ENCODE results near the gene SEC14L1.
"Not testable (repeated sequence)": the region's sequence is repeated elsewhere in the genome, so short reads cannot be mapped to it uniquely, and the experiment has no call there.

The SEC14L1 gene

DNA sequence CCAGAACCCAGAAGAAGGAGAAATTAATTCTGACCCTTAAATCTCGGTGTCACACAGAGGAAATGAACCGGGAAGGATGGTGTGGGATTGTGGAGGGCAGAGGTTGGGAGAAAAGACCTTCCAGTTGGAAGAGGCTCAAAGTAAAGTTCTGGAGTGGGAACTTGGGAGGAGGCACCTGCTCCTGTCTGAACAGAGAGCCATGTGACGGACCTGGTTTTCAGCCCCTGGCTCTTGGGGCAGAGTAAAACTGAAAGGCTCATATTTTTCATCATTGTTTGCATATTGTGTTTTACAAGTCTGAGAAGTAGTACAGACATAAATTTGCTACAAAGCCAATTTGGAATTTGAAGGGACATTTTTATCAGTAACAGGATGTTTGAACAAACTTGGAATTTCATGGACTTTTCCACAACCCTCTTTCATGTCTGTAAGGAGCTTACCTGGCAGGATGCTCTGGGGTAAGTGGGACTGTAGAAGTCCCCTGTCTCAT, 24.4 kb upstream of the SEC14L1 start:
- DNase-seq (ENCODE audit: low spot score) = no peak

DNA sequence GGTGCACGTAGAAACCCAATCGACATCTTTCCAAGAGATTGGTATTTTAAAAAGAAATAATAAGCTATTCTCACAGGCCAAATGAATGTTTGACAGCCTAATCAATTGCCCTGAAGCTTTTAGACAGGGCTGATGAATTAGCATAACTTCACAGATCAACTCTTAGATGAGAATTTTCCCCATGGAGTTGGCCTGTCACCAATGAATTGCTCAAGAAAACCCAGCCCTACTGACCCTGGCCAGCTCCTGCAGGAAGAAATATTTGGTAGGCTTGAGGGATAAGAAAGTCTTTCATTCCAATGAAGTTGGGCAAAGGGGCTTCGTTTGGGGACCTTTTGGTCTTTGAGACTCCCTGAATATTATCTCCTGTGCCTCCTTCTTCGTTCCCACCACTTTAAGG, 23.4 kb upstream of the SEC14L1 start:
- DNase-seq (ENCODE audit: low spot score) = no peak

DNA sequence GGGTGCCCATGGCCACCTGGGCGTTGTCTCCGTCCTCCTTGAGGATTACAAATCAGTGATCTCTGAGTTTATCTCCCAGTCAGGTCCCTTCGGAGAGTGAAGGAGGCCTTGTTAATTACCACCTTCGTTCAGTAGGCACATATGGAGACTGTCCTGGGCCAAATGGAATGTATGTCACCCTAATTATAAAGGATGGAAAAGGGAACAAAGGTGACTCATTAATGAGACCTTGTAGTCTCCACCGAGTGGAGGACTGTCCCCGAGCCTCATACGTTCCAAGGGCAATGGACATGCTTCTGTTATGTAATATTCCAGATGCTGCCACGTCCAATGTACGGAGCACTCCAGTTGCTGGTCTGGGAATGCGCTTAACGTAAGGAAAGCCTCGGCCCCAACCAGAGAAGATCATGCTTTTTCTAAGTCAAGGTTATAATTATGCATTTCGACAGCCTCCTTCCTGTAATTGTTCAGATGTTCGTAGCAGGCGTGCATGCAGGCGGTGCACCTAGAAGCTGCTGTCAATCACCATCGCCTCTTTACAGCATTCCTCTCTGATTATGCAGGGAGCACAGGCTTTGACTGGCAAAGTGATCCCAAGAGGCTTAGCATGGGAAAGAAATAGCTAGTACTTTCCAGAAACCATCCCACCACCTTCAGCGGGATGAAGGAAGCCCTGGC, 22.4 kb upstream of the SEC14L1 start:
- DNase-seq (ENCODE audit: low spot score) = no peak

DNA sequence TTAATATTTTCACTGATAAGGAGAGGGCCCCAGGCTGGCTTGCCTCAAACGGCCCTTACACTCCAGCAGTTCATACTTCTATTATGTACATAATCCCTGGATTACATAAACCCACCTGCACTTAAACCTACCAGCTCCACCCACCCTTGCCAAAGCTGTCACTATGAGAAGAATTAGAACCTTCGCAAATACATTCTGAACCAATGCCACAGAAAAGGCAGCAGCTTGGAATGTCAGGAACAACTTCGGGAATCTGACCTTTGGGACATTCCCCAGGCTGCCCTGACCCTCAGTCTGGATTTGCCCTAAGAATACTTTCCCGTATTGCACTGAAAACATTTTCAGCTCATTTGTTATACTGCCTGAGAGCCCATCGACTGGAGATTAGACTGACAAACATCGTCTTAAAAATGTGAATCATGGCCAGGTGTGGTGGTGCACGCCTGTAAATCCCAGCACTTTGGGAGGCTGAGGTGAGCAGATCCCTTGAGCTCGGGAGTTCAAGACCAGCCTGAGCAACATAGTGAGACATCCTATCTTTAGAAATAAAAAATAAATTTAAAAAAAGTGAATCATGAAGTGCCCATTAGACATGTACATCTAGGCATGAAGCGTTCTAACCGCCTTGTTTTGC, 21.0 kb upstream of the SEC14L1 start:
- no peak for DNase-seq (ENCODE audit: low spot score)

DNA sequence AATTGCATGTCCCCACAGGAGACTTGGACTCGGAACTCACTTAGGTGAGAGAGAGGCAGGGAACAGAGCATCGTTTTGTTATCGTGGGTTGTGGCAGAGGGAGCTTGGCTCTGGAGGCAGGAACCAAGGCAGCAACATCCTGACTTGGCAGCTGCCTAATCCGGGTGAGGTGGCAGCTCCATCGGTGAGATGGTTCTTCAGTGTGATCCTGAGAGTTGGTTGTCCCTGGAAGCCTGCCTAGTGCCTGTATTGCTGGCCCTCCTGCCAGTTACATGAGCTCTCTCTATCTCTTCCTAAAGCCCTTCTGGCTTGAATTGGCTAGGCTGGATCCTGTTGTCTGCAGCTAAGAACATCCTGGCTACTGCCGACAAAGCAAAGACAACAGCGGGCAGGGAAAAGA, 19.9 kb upstream of the SEC14L1 start:
- no peak for DNase-seq (ENCODE audit: low spot score)

DNA sequence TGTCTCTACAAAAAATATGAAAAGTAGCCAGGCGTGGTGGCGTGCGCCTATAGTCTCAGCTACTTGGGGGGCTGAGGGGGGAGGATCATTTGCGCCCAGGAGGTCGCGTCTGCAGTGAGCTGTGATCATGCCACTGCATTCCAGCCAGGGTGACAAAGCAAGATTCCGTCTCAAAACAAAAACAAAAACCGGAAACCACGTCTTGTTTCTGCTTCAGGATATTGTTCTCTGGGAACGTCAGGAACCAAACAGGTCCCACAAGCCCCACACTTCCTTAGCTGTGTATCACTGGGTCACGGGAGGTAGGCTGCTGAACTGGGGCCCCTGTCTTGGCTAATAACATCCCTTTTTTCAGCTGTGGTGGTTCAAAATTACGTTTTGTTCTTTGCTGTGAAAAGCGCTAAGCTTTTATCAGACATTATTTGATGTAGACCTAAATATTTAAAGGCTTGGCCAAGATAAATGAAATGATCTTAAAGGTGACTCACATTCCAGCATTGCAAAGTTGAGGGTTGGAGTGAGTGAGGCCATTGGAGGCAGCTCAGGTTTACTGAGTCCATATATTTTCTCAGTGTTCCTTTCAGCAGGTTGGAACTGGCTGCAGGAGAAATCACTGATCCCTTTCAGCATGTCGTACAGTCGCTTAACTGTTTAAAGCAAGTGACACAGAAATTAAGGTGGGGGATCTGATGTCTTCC, 16.4 kb upstream of the SEC14L1 start:
- DNase-seq (ENCODE audit: low spot score) = no peak

DNA sequence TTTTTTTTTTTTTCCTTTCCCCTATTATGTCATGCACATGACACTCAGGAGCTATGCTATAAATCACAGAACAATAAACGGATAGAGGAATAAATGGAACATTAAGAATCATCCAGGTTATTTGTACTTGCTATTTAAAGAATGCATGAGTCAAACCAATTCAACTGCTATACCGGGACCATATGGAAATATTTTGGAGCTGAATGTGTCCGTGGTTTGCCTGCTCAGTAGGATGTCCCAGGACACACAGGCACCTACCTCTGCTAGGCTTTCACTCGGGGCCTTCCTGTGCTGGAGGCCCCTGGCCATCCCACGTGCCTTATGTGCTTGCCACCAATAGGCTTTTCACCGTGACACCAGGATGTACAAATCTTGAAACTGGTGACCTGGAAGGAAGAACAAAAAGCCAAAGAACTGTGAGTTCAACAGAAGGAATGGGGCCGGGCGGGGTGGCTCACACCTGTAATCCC, 15.3 kb upstream of the SEC14L1 start:
- no peak for DNase-seq (ENCODE audit: low spot score)

DNA sequence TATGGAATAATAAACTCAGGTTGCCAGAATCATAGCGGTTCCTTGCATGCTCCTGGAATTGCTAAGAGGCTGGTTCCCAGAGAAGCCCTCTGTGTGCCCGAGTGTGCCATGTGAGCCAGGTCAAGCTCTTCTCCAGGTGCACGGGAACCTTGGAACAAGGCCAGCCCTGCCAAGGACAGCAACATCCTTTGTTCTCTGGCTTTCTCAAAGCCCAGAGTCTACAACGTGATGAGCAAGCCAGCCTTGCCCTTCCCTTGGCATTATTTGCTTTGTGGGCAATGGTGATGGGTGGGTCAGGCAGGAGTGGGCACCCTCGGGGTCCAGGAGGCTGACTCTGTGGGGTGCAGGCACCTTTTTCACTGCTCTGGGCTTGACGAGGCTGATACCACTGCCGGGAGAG, 14.2 kb upstream of the SEC14L1 start:
- DNase-seq (ENCODE audit: low spot score) = no peak

DNA sequence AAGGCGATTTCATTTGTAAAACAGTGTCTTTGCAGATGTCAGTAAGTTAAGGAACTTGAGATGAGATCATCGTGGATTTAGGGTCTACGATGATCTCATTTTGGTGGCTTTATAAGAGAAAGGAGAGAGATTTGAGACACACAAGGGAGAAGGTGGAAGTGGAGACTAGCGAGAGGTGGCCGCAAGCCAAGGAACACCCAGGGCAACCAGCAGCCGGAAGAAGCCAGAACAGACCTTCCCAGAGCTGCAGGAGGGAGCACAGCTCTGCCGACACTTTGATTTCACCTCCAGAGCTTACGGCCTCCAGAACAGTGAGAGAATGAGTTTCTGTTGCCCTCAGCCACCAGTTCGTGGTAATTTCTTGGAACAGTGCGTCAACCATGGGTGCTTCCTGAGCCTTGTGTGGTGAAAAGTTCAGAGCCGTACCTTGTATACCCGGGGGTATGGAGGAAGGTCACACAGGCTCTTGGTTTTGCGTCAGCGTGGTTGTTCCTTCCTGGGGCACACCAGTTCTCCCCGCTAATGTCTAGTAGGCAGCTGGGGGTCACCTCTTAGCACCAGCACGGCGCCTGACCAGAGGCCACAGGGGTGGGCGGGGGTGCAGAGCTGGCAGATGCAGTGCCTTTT, 12.9 kb upstream of the SEC14L1 start:
- DNase-seq (ENCODE audit: low spot score) = no peak

DNA sequence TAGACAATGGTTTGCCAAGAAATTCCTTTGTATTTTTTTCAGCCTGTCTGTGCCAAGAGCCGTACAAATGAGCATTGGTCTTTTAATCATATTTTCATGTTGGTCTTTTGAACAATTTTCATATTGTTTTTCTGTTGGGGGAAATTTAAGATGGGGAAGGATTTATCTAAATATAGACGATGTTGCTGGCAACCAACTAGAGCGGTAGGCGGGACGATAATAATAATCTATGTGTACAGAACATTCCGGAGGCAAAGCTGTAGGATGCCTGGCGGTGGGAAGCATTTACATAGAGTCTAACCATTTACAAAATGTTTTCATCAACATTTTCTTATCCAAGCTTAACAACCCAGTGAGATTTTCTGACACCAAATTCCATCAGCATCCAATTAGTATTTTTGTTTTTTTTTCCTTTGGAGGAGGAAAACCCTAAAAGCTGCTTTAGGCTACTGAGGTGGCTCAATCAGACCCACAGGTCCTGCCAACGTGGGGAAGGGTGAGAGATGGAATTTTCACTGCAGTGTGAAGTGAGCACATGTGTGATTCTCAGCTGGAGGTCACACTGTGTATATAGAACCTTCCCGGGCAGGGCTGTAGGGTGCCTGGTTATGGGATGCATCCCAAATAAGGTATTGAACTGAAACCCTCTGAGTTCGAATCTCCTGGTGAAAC, 11.7 kb upstream of the SEC14L1 start:
- DNase-seq (ENCODE audit: low spot score) = no peak

DNA sequence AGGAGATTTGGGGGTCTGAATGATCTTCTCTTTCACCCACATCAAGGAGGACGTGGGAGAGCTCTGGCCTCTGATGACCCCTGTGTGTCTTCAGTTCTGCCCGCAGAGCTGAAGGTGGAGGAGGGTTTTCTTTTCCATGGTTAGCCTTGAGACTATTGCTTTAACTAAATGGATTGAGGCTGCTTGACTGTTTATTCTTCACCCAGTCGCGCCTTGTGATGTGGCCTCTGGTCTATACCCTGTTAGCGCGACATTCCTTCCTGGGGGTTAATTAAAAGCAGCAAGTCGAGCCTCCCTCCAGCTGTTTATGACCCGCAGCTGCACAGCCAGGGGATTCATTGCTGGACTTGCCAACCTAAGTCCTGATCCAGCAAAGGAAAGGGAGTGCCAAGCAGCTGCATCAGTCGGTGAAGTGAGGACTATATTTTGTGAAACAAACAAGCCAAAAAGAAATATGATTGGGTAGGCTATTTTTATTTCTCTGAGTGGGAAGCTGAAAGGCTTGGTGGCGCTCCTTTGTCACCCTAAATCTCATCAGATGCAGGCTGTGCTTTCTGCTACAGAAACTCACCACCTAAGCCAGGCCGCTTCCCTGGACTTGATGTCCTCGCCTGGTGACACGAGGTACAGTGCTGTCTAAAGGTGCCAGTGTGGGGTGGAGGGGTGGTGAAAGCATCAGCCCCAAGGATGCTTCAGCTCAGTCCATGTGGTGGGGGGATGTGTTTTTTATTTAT, 11.0 kb upstream of the SEC14L1 start:
- DNase-seq (ENCODE audit: low spot score) = no peak

DNA sequence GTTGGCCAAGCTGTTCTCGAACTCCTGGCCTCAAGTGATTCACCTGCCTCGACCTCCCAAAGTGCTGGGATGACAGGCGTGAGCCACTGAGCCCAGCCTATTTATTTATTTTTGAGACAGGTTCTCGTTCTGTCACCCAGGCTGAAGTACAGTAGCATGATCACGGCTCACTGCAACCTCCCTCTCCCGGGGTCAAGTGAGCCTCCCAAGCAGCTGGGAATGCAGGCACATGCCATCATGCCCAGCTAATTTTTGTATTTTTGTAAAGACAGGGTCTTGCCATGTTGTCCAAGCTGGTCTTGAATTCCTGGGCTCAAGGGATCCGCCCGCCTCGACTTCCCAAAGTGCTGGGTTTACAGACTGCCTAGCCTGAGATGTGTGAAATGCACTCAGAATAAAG, 10.2 kb upstream of the SEC14L1 start:
- DNase-seq (ENCODE audit: low spot score) = no peak

DNA sequence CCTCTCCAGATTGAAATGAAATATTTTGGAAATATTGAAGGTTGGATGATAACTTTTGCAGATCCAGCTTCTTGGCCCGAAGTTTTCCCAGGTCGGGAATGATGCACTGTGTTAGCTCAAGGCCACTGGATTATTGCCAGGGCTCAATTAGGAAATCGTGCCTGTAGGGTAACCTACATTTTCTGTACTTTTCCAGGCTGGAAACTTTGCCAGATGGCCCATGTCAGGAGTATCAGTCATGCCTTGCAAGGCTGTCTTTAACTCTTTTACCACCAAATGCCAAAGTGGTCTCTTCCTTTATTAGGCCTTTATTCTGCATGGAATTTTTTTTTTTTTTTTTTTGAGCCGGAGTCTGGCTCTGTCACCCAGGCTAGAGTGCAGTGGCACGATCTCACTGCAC, 8.9 kb upstream of the SEC14L1 start:
- no peak for DNase-seq (ENCODE audit: low spot score)

DNA sequence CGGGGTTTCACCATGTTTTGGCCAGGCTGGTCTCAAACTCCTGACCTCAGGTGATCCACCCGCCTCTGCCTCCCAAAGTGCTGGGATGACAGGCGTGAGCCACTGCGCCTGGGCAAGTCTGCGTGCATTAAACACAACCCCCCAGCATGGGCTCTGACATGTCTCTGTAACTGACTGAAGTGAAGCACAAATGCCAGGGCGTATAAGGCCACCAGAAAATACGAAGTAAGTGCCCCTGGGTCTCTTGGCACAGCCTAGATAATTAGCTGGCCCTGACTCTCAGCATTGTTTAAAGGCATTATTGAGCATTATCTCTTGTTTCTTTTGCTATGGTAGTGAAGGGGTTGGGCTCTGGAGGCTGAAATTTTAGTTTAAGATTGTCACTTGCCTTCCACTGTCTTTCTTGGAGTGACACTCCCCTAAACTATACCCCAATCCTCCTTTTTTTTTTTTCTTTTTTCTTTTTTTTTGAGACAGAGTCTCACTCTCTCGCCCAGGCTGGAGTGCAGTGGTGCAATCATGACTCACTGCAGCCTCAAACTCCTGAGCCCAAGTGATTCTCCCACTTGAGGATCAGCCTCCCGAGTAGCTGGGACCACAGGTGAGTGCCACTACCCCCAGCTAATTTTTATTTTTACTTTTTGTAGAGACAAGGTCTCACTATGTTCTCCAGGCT, 8.2 kb upstream of the SEC14L1 start:
- DNase-seq (ENCODE audit: low spot score) = no peak

DNA sequence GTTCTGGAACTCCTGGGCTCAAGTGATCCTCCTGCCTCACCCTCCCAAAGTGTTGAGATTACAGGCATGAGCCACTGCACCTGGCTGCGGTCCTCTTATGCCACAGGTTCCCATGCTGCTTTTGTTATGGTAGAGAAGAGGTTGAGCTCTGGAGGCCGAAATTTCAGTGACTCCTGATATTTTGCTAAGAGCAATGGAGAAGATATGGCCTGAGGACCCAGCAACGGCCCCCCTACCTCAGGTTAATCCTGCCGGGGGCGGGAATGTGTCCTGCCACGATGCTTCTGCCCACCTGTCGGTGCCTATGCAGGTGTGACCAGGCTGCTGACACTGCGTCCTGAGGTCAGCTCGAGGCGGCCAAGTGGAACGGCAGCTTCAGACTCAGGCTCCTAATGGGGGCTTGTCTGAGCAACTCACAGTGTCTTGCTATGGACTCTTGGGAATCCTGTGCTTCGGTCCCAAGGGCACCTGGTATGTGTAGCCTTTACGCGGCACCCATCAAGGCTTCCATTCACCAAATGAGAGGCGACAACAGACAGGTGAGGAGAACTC, 7.6 kb upstream of the SEC14L1 start:
- no peak for DNase-seq (ENCODE audit: low spot score)

DNA sequence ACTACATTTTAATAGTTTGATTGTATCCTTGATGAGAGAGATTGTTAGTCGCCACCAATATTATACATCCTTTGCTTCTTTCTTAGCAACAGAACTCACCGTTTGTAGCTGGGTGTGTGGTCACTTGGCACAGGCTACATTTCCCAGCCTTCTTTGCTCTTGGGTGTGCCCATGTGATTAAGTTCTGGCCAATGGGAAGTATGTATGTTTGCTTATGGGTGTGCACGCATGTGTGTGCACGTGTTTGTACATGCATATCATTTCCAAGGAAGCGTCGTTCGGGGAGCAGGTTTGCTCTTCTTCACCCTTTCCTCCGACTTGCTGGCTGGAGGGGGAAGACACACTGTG, 4.4 kb upstream of the SEC14L1 start:
- no peak for DNase-seq (ENCODE audit: low spot score)

DNA sequence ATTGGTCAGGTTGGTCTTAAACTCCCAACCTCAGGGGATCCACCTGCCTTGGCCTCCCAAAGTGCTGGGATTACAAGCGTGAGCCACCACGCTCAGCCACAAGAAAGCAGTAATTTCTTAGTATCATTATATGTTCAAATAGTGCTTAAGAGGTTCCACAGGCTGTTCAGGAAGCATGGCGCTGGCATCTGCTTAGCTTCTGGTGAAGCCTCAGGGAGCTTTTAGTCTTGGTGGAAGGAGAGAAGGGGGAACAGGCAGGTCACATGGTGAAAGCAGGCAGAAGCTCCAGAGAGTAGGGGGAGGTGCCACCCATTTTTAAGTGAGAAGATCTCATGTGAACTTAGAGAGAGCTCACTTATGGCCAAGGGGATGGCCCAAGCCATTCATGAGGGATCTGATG, 3.7 kb upstream of the SEC14L1 start:
- no peak for DNase-seq (ENCODE audit: low spot score)

DNA sequence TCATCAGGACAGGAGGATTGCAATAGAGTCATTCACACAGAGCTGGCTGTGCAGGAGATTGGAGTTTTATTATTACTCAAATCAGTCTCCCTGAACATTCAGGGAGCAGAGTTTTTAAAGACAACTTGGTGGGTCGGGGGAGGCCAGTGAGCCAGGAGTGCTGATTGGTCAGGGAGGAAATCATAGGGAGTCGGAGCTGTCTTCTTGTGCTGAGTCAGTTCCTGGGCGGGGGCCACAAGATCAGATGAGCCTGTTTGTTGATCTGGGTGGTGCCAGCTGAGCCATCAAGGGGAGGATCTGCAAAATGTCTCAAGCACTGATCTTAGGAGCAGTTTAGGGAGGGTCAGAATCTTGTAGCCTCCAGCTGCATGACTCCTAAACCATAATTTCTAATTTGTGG, 2.9 kb upstream of the SEC14L1 start:
- DNase-seq (ENCODE audit: low spot score) = not testable (repeated sequence)

DNA sequence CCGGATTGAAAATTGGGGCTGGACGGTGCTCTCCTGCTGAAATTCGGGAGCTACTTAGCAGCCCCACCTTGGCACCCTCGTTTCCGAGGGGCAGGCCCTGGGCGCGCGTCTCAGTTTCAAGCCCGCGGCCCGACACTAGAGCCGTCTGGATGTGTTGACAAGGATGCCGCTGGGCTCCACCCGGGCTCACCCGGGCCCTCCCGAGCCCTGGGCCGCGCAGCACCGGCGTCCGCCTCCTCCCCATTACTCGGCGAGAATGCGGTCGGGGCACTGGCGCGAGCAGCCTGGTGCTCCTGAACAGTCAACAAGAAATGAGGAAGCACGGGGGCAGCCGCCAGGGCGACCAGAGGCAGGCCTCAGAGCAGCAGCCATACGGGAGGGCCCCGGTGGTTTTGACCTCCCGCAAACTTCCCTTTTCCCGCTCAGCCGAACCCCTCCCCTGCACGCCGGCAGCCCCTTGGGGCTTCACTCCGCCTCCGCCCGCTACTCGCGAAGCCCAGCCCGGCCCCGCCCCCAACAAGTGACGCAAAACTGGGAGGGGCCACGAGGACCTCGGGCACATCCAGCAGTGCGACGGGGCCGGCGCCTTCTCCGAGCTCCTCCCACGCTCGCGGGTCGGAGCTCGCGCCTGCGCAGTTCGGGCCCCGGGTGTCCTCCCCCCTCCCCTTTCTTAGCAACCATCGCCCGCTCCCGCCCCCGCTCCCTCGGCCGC, 447 bp upstream of the SEC14L1 start:
- DNase-seq (ENCODE audit: low spot score) = peak; percentile 100

DNA sequence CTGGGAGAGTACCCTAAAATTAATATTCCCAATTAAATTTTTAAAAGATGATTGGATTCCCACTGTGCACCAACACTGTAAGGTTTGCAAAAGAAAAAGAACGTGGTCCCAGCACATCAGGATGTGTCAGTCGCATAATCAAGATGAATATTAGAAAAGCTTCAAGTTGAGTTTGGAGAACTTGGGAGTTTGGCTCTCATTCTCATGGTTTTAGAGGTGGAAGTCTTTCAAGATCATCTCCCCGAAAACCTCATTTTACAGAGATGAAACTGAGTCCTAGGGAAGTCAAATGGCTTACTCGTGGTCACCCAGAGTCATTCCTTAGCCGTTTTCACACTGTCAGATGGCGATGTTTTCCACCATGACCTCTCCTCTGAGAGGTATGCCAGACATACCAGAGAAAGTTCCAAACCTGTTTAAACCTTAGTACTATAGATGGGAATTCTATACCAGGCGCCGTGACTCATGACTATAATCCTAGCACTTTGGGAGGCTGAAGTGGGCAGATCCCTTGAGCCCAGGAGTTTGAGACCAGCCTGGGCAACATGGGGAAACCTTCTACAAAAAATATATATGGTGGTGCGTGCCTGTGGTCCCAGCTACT, 1.2 kb downstream of the SEC14L1 start:
- DNase-seq (ENCODE audit: low spot score) = no peak

Data from ecto neural progenitor cell (in vitro differentiated cells).